Bronchial epithelial cell (primary cell): Measurements from ENCODE around the gene DNAL1. TPM values are rescaled to one million over a fixed set of nuclear protein-coding genes. Genes with fewer than 3 reads are reported as not detected.
A peak's percentile ranks its signal among the peaks of the same experiment; 100 is the strongest.
"Not testable (repeated sequence)": the region's sequence is repeated elsewhere in the genome, so short reads cannot be mapped to it uniquely, and the experiment has no call there.

ENCODE experiments used
- DNase-seq: peaks from one replicate; pipeline ENCODE4 v3.0.0-alpha.2; 2010; ENCODE audit warnings: low read depth
- FAIRE-seq: peaks from 2 replicates; lab custom pipeline; 2011; peaks lifted over from hg19 to GRCh38; lab: Jason Lieb, UNC
- H3K27me3 ChIP-seq: 2 replicates; pipeline ENCODE4 v1.5.1; 2011; ENCODE audit warnings: low read length; ENCODE audit not compliant: control insufficient read depth, insufficient read depth
- H3K36me3 ChIP-seq: 2 replicates; pipeline ENCODE4 v1.5.1; 2011; ENCODE audit warnings: low read length; ENCODE audit not compliant: control insufficient read depth, insufficient read depth
- H3K4me3 ChIP-seq: 2 replicates; pipeline ENCODE4 v1.5.1; 2011; ENCODE audit warnings: mild to moderate bottlenecking, low read depth, low read length, control low read depth
- CTCF ChIP-seq: IDR thresholded peaks from 2 replicates; pipeline ENCODE4 v1.5.1; 2011; ENCODE audit warnings: mild to moderate bottlenecking, moderate library complexity, low read length, control low read depth, inconsistent platforms; ENCODE audit not compliant: insufficient read depth, severe bottlenecking
- total RNA-seq: library from RNA; depleted of rRNA; stranded (reverse); fragments of >200 nt; gene quantifications from 2 replicates; pipeline ENCODE4 v1.2.1, GENCODE V29; 2014

The DNAL1 gene
- total RNA-seq, 1 donor from 2014 or later: 5.8 TPM

GRCh38 chr14:73695997-73696396, 51.2 kb downstream of the DNAL1 start:
- no peak for TF ChIP-seq CTCF
- no peak for FAIRE-seq
- Histone ChIP-seq H3K27me3 (no peaks in the 10 kb centered on the region), H3K4me3 (no peak overlapping the region), H3K36me3 (no peaks in the 10 kb centered on the region)
- DNase-seq: no peak

GRCh38 chr14:73696466-73697400, 51.9 kb downstream of the DNAL1 start:
- DNase-seq (peak; percentile 93), FAIRE-seq (no peak)
- Histone ChIP-seq H3K27me3 (no peaks in the 10 kb centered on the region), H3K4me3 (no peak overlapping the region), H3K36me3 (no peaks in the 10 kb centered on the region)
- no peak for TF ChIP-seq CTCF

- H3K27me3 ChIP-seq: no peaks in the 10 kb centered on the region
- H3K36me3 ChIP-seq: no peaks in the 10 kb centered on the region
- no peak overlapping the region for H3K4me3 ChIP-seq
- FAIRE-seq (no peak), DNase-seq (no peak)
- no peak for TF ChIP-seq CTCF
These were observed 55.5 kb downstream of the DNAL1 start for GRCh38 chr14:73700325-73700724.

GRCh38 chr14:73708076-73708475, 63.3 kb downstream of the DNAL1 start:
- not testable (repeated sequence) for FAIRE-seq

GRCh38 chr14:73709904-73710469, 65.2 kb downstream of the DNAL1 start:
- Histone ChIP-seq H3K27me3 (no peaks in the 10 kb centered on the region), H3K4me3 (no peak overlapping the region), H3K36me3 (no peaks in the 10 kb centered on the region)
- no peak for FAIRE-seq
- no peak for TF ChIP-seq CTCF
- DNase-seq: no peak

More at GRCh38 chr14:73708076-73708475, 63.3 kb downstream of the DNAL1 start:
- not testable (repeated sequence) for DNase-seq, H3K36me3 ChIP-seq, H3K4me3 ChIP-seq, H3K27me3 ChIP-seq

GRCh38 chr14:73710737-73711136, 66.0 kb downstream of the DNAL1 start:
- Histone ChIP-seq H3K27me3 (no peaks in the 10 kb centered on the region), H3K36me3 (no peaks in the 10 kb centered on the region), H3K4me3 (no peak overlapping the region)
- FAIRE-seq (no peak), DNase-seq (no peak)
- no peak for TF ChIP-seq CTCF
